Naive B cell (primary cell): ENCODE measurements around the gene PRKCB. TPM values are rescaled to one million over a fixed set of nuclear protein-coding genes. Genes with fewer than 3 reads are reported as not detected.

Experiments
- ATAC-seq, 2 donors: fragments of 150-1000 bp; cut with Tn5 transposase; 2 replicates each; pipeline ENCODE4 v1.10.0; 2021; ENCODE audit warnings: low read depth in 2 of 2, mild to moderate bottlenecking in 2 of 2, moderate library complexity in 2 of 2
- DNase-seq: peaks from one replicate; pipeline ENCODE4 v3.0.0; 2022
- H3K27ac Mint-ChIP-seq, 6 donors: one replicate each; pipeline ENCODE4 v1.8.0; 2020 to 2022; ENCODE audit warnings: mild to moderate bottlenecking in 6 of 6, mixed read lengths in 6 of 6, moderate library complexity in 5 of 6, inconsistent platforms in 2 of 6
- H3K27me3 Mint-ChIP-seq, 3 donors: one replicate each; pipeline ENCODE4 v1.8.0; 2021 to 2022; ENCODE audit warnings: mixed read lengths in 3 of 3, mild to moderate bottlenecking in 1 of 3
- H3K36me3 Mint-ChIP-seq, 2 donors: one replicate each; pipeline ENCODE4 v1.8.0; 2020 to 2022; ENCODE audit warnings: mixed read lengths in 2 of 2, inconsistent platforms in 1 of 2, mild to moderate bottlenecking in 1 of 2
- H3K4me1 Mint-ChIP-seq, 3 donors: one replicate each; pipeline ENCODE4 v1.8.0; 2020 to 2022; ENCODE audit warnings: mixed read lengths in 3 of 3, inconsistent platforms in 1 of 3, mild to moderate bottlenecking in 1 of 3, moderate library complexity in 1 of 3
- H3K4me3 Mint-ChIP-seq, 8 donors: one replicate each; pipeline ENCODE4 v1.8.0; 2020 to 2022; ENCODE audit warnings: mild to moderate bottlenecking in 8 of 8, mixed read lengths in 8 of 8, moderate library complexity in 8 of 8, inconsistent platforms in 2 of 8
- H3K9me3 Mint-ChIP-seq, 7 donors: one replicate each; pipeline ENCODE4 v1.8.0; 2020 to 2022; ENCODE audit warnings: mixed read lengths in 7 of 7, mild to moderate bottlenecking in 5 of 7, inconsistent platforms in 2 of 7, moderate library complexity in 1 of 7
- polyA plus RNA-seq, 6 donors: library from polyadenylated mRNA; unstranded; fragments of 300-500 nt; fragmentation: Illumina TruSeq; gene quantifications; one replicate each; pipeline ENCODE4 v1.2.3, GENCODE V29; 2021; ENCODE audit warnings: low read depth in 6 of 6

Gene PRKCB
- 100 to 1,000 TPM; 213 to 344 (median 285) TPM for polyA plus RNA-seq

DNA sequence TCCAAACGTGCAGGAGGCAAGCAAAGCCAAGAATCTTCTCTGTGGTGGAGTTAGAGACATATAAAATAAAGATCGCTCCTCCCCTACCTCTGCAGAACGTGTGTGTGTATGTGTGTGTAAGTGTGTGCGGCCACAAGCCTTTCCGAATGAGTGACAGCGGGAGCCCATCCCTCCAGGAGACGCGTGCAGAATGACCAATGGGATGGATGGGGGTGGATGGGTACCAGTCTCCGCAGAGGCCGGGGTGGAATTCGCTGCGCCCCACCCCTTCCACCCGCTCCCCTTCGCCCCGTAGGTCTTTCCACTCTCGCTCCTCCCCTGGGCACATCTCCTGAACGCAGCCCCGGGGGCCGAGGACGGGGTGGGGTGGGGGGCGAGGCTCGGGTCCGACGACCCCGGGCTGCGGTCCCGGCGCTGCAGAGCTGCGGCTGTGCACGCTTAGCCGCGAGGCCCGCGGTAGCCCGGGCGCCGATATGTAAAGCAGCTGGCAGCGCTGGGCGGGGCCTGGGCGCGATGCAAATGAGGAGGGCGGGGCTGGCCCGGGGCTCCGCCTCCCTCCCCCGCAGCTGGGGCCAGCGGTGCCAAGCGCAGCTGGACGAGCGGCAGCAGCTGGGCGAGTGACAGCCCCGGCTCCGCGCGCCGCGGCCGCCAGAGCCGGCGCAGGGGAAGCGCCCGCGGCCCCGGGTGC lies at the start of gene PRKCB:
Gene PRKCB, plus strand, starts transcription at position 594 of the 688 bp plus-strand sequence.
- Mint-ChIP-seq H3K27ac (peak within 1 kb of the TSS; percentile 88 to 98 (median 94)), H3K4me3 (peak within 1 kb of the TSS; percentile 98 to 100 (median 100)), H3K27me3 (no peaks in the 10 kb centered on the region), H3K4me1 (peaks cover 44 to 49% (median 45%) of the 10 kb centered on the region in 3 donors), H3K9me3 (peaks cover under 1 to 8% (median 4%) of the 10 kb centered on the region in 7 donors), H3K36me3 (peaks cover 9 to 15% of the 10 kb centered on the region in 2 donors)
- DNase-seq (peak; percentile 95), ATAC-seq (peak; percentile 83 to 84)

GRCh38 chr16:23786964-23787561 lies 48.7 kb upstream of the PRKCB start:
- Mint-ChIP-seq H3K9me3 (no peaks in the 10 kb centered on the region), H3K36me3 (no peaks in the 10 kb centered on the region)

GRCh38 chr16:23788685-23789084 lies 47.1 kb upstream of the PRKCB start:
- no peaks in the 10 kb centered on the region for H3K9me3 Mint-ChIP-seq
- no peak for ATAC-seq
- H3K27me3 Mint-ChIP-seq = peaks cover 12 to 13% (median 12%) of the 10 kb centered on the region in 3 donors
- H3K36me3 Mint-ChIP-seq = no peaks in the 10 kb centered on the region
- H3K4me3 Mint-ChIP-seq = no peak overlapping the region
- peaks cover 8 to 15% (median 9%) of the 10 kb centered on the region in 3 donors for H3K4me1 Mint-ChIP-seq
- no peak overlapping the region for H3K27ac Mint-ChIP-seq
- no peak for DNase-seq

More at GRCh38 chr16:23786964-23787561, 48.7 kb upstream of the PRKCB start:
- Mint-ChIP-seq H3K27ac (peak overlapping the region in 1 of 6 donors; percentile 49), H3K4me1 (peaks cover 8 to 15% (median 9%) of the 10 kb centered on the region in 3 donors), H3K4me3 (no peak overlapping the region), H3K27me3 (peaks cover 17 to 20% (median 18%) of the 10 kb centered on the region in 3 donors)
- no peak for ATAC-seq
- no peak for DNase-seq

DNA sequence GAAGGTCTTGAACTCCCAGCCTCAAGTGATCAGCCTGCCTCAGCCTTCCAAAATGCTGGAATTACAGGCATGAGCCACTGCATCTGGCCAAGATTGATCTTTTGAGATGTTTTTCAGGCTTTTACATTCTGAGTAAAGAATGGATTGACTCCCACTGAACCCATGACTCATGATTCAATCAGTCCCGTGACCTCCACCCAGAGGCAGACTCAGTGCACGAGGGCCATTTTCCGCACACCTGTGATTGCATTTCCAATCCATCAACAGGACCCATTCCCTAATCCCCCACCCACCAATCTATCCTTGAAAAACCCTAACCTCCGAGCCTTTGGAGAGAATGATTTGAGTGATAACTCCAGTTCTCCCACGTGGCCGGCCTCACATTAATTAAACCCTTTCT lies 40.4 kb upstream of the PRKCB start:
- Mint-ChIP-seq H3K27me3 (no peaks in the 10 kb centered on the region), H3K4me3 (no peak overlapping the region), H3K4me1 (peaks cover 0 to 2% (median 0%) of the 10 kb centered on the region in 3 donors), H3K9me3 (no peaks in the 10 kb centered on the region), H3K36me3 (peaks cover 0 to 5% of the 10 kb centered on the region in 2 donors), H3K27ac (no peak overlapping the region)
- DNase-seq = no peak
- no peak for ATAC-seq

DNA sequence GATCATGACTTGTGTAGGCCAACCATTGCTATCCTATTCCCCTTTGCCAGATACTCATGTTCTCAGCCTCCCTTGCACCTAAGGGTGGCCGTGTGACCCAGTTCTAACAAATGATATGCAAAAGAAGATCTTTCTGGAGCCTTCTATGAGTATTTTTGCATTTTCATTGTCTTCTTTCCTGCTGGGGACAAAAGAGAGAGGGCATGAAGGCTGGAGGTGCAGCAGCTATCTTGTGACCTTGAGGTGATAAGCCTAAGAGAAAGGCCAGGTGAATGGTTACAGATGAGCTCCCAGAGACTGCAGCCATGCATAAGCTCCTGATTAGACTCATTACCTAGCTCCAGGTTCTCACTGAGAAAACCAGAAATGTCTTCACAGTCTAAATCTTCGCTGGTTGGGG lies 38.8 kb upstream of the PRKCB start:
- peaks cover 0 to 5% of the 10 kb centered on the region in 2 donors for H3K36me3 Mint-ChIP-seq
- peak overlapping the region in 2 of 6 donors; percentile 5 to 91 for H3K27ac Mint-ChIP-seq

DNA sequence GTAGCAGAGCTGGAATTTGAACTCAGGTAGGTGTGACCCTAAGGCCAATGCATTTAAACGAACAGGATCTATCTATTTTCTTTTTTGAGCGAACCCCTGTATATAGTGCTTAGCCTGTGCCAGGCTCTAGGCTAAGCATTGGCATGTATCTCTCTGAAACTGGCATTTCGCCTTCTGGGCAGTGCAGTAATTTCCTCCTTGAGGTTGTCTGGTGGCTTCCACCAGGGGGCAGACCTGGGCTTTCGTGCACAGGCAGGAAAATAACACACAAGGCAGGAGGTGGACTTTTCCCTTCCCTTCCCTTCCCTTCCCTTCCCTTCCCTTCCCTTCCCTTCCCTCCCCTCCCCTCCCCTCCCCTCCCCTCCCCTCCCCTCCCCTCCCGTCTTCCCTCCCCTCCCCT lies 34.4 kb upstream of the PRKCB start:
- Mint-ChIP-seq H3K27me3 (no peaks in the 10 kb centered on the region), H3K4me1 (peaks cover 19 to 25% (median 20%) of the 10 kb centered on the region in 3 donors), H3K9me3 (no peaks in the 10 kb centered on the region), H3K4me3 (no peak overlapping the region), H3K36me3 (peaks cover 0 to 5% of the 10 kb centered on the region in 2 donors), H3K27ac (peak overlapping the region in 2 of 6 donors; percentile 61 to 65)
- ATAC-seq (peak; percentile 72), DNase-seq (peak; percentile 64)

More for the DNA sequence above, 38.8 kb upstream of the PRKCB start:
- Mint-ChIP-seq H3K9me3 (no peaks in the 10 kb centered on the region), H3K4me3 (no peak overlapping the region), H3K27me3 (no peaks in the 10 kb centered on the region), H3K4me1 (peaks cover 4 to 11% (median 6%) of the 10 kb centered on the region in 3 donors)
- DNase-seq = no peak
- no peak for ATAC-seq

DNA sequence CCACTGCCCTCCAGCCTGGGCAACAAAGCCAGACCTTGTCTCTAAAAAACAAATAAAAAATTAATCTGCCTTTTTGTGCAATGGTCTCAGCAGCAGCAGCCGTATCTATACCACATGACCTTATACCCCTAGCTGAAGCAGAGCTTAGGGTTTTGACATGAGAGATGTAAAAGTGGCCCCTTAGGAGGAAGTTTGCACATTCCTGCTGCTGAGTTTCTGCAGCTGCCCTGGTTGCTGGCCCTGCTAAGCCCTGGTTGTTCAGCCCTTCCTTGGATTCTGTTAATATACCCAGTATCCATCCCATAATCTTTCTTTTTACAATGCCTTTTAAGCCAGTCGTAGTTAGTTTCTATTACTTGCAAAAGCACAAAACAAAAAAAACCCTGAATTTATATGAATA lies 33.0 kb upstream of the PRKCB start:
- no peaks in the 10 kb centered on the region for H3K9me3 Mint-ChIP-seq
- no peak overlapping the region for H3K27ac Mint-ChIP-seq
- no peak for ATAC-seq
- no peak for DNase-seq
- no peaks in the 10 kb centered on the region for H3K36me3 Mint-ChIP-seq
- H3K4me1 Mint-ChIP-seq = peaks cover 29 to 39% (median 30%) of the 10 kb centered on the region in 3 donors
- no peaks in the 10 kb centered on the region for H3K27me3 Mint-ChIP-seq
- H3K4me3 Mint-ChIP-seq = no peak overlapping the region

GRCh38 chr16:23803591-23804123 lies 32.1 kb upstream of the PRKCB start:
- peak overlapping the region in 4 of 8 donors; percentile 17 to 68 (median 30) for H3K4me3 Mint-ChIP-seq
- DNase-seq (peak; percentile 61), ATAC-seq (peak; percentile 53 to 68)

GRCh38 chr16:23807028-23807427 lies 28.8 kb upstream of the PRKCB start:
- Mint-ChIP-seq H3K27me3 (peaks cover 0 to 8% (median 5%) of the 10 kb centered on the region in 3 donors), H3K4me3 (peak overlapping the region in 7 of 8 donors; percentile 9 to 81 (median 59)), H3K36me3 (no peaks in the 10 kb centered on the region), H3K9me3 (no peaks in the 10 kb centered on the region), H3K27ac (peak overlapping the region; percentile 86 to 98 (median 94)), H3K4me1 (peaks cover 23 to 38% (median 26%) of the 10 kb centered on the region in 3 donors)
- DNase-seq (peak; percentile 74), ATAC-seq (peak; percentile 97 to 98)

More at GRCh38 chr16:23803591-23804123, 32.1 kb upstream of the PRKCB start:
- Mint-ChIP-seq H3K9me3 (no peaks in the 10 kb centered on the region), H3K27ac (peak overlapping the region in 3 of 6 donors; percentile 1 to 40 (median 38)), H3K4me1 (peaks cover 30 to 45% (median 34%) of the 10 kb centered on the region in 3 donors), H3K27me3 (no peaks in the 10 kb centered on the region), H3K36me3 (no peaks in the 10 kb centered on the region)

- H3K27me3 Mint-ChIP-seq = peaks cover 5 to 11% (median 8%) of the 10 kb centered on the region in 3 donors
- no peaks in the 10 kb centered on the region for H3K36me3 Mint-ChIP-seq
- H3K27ac Mint-ChIP-seq = no peak overlapping the region
- H3K4me1 Mint-ChIP-seq = peaks cover 14 to 18% (median 15%) of the 10 kb centered on the region in 3 donors
- no peaks in the 10 kb centered on the region for H3K9me3 Mint-ChIP-seq
- peak overlapping the region in 1 of 8 donors; percentile 42 for H3K4me3 Mint-ChIP-seq
- no peak for ATAC-seq
- no peak for DNase-seq
These were observed 14.3 kb upstream of the PRKCB start for GRCh38 chr16:23821467-23821866.

DNA sequence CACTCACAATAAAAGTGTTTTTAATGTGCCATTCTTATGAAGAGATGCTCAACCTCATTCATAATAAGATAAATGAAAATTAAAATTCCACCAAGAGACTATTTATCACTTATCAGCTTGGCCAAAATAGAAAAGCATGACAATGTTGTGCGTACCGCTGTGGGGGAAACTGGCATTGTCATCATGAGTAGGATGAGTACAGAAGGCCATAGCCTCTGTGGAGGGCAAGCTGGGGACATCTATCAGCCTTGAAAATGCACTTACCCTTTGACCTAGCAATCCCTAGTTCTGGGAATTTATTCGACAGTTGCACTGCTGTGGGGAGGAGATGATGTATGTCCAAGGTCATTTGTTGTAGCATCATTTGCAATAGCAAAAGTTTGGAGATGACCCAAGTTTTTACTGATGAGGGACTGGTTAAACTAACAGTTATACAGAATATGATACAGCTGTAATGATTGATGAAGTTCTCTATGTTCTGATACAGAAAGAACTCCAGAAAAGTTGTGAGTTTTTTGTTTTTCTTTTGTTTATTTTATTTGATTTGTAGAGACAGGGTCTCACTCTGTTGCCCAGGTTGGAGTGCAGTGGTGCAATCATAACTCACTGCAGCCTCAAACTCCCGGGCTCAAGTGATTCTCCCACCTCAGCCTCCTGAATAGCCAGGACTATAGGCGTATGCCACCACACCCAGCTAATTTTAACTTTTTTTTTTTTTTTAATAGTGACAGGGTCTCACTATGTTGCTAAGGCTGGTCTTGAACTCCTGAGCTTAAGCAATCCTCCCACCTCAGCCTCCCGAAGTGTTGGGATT lies 13.7 kb upstream of the PRKCB start:
- H3K36me3 Mint-ChIP-seq = no peaks in the 10 kb centered on the region
- H3K27me3 Mint-ChIP-seq = peaks cover 5 to 8% (median 7%) of the 10 kb centered on the region in 3 donors
- ATAC-seq = no peak
- no peak for DNase-seq
- H3K27ac Mint-ChIP-seq = no peak overlapping the region
- no peaks in the 10 kb centered on the region for H3K9me3 Mint-ChIP-seq
- H3K4me3 Mint-ChIP-seq = no peak overlapping the region
- peaks cover 20 to 24% (median 21%) of the 10 kb centered on the region in 3 donors for H3K4me1 Mint-ChIP-seq

GRCh38 chr16:23823475-23824384 lies 12.1 kb upstream of the PRKCB start:
- Mint-ChIP-seq H3K4me3 (no peak overlapping the region), H3K4me1 (peaks cover 25 to 28% (median 27%) of the 10 kb centered on the region in 3 donors), H3K27ac (no peak overlapping the region), H3K27me3 (peaks cover 0 to under 1% (median under 1%) of the 10 kb centered on the region in 3 donors), H3K36me3 (no peaks in the 10 kb centered on the region), H3K9me3 (no peaks in the 10 kb centered on the region)
- no peak for ATAC-seq
- no peak for DNase-seq
